SK-N-SH treated with all-trans-retinoic acid at 6 μM for 48 hours (cell line): Measurements from ENCODE around the gene FAHD2A.

Experiments
- ARNTL ChIP-seq: fragments of 450-650 bp; formaldehyde crosslinking; IDR thresholded peaks from 2 replicates; pipeline ENCODE4 v1.5.0; 2020; ENCODE audit warnings: low read depth, mild to moderate bottlenecking, moderate library complexity, borderline replicate concordance
- PPARA ChIP-seq: fragments of 250-450 bp; sonication (Bioruptor Pico); IDR thresholded peaks from 2 replicates; pipeline ENCODE4 v1.5.0; 2020; ENCODE audit warnings: mild to moderate bottlenecking, borderline replicate concordance
- RARB ChIP-seq: fragments of 250-450 bp; sonication (Bioruptor Pico); IDR thresholded peaks from 2 replicates; pipeline ENCODE4 v1.8.0; 2021; ENCODE audit warnings: mild to moderate bottlenecking, moderate library complexity
- ZC3H10 ChIP-seq: fragments of 250-450 bp; sonication (Bioruptor Pico); IDR thresholded peaks from 2 replicates; pipeline ENCODE4 v1.5.1; 2021; ENCODE audit warnings: mild to moderate bottlenecking, moderate library complexity
- ZFP30 ChIP-seq: fragments of 450-650 bp; formaldehyde crosslinking; IDR thresholded peaks from 2 replicates; pipeline ENCODE4 v1.5.0; 2022; ENCODE audit warnings: mild to moderate bottlenecking, moderate library complexity

GRCh38 chr2:95379371-95379831 lies 23.1 kb upstream of the FAHD2A start:
- TF ChIP-seq RARB (CRISPR knock-in tag), result no peak
- no peak for TF ChIP-seq PPARA
- no peak for TF ChIP-seq ZFP30 (CRISPR knock-in tag)
- TF ChIP-seq ZC3H10 (CRISPR knock-in tag), result no peak
- TF ChIP-seq ARNTL (CRISPR knock-in tag), result no peak
